ENCODE results near the gene PTPRK.

DNA sequence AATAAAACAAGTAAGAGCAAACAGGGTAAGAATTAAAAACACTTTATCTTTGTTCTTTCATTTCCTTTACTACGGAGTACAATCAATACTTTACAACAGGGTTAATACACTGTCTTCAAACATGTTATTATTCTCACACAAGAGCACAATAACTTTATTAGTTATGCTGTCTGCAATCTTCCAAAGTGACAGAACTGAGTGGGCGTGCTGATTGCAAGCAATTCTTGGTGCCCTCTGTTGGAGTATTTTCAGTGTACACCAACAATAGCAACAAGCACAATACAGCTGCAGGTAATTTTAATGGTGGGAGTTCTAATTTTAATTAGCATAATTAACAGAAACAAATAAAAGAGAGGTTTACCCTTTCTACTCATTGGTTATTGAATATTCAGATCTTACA, 33.9 kb upstream of the PTPRK start:
- TF ChIP-seq POLR2A (IDR thresholded peaks at IDR 0.05) = no peak
- TF ChIP-seq, protein P1, sequence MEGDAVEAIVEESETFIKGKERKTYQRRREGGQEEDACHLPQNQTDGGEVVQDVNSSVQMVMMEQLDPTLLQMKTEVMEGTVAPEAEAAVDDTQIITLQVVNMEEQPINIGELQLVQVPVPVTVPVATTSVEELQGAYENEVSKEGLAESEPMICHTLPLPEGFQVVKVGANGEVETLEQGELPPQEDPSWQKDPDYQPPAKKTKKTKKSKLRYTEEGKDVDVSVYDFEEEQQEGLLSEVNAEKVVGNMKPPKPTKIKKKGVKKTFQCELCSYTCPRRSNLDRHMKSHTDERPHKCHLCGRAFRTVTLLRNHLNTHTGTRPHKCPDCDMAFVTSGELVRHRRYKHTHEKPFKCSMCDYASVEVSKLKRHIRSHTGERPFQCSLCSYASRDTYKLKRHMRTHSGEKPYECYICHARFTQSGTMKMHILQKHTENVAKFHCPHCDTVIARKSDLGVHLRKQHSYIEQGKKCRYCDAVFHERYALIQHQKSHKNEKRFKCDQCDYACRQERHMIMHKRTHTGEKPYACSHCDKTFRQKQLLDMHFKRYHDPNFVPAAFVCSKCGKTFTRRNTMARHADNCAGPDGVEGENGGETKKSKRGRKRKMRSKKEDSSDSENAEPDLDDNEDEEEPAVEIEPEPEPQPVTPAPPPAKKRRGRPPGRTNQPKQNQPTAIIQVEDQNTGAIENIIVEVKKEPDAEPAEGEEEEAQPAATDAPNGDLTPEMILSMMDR (IDR thresholded peaks at IDR 0.05) = peak in 1 of 2 donors; percentile 34
- TF ChIP-seq POLR2AphosphoS5 (IDR thresholded peaks at IDR 0.05) = no peak

Data from suprapubic skin (tissue), 4 donors.